MCF 10A (cell line): Measurements from ENCODE around the gene SIRT7. TPM values are rescaled to one million over a fixed set of nuclear protein-coding genes. Genes with fewer than 3 reads are reported as not detected.

Experiments
- BruUV-seq: library from RNA; stranded (reverse); fragments of 400-500 nt; replicated peaks from 2 replicates; lab custom pipeline; 2021; lab: Mats Ljungman, UMichigan
- CTCF ChIA-PET: fragments of 300-600 bp; sonication (Branson Sonifier 250); formaldehyde crosslinking; extraction: SDS; loops from one replicate; lab custom pipeline; 2021; ENCODE audit warnings: antibody characterized with exemption, inconsistent platforms; lab: Yijun Ruan, JAX
- POLR2A ChIA-PET: fragments of 300-600, 350-650 bp; sonication (Branson Sonifier 250); formaldehyde crosslinking; extraction: SDS; loops from one replicate; lab custom pipeline; 2020; ENCODE audit warnings: antibody characterized with exemption, inconsistent platforms; lab: Yijun Ruan, JAX
- DNase-seq: peaks from one replicate; pipeline ENCODE4 v3.0.0-alpha.2; 2018; ENCODE audit not compliant: unreplicated experiment
- H3K27ac Mint-ChIP-seq: one replicate; pipeline ENCODE4 v1.8.0; 2022; ENCODE audit warnings: mild to moderate bottlenecking, low read depth, mixed read lengths; ENCODE audit not compliant: unreplicated experiment
- H3K27me3 Mint-ChIP-seq: one replicate; pipeline ENCODE4 v1.8.0; 2022; ENCODE audit warnings: mixed read lengths; ENCODE audit not compliant: insufficient read depth, unreplicated experiment
- H3K36me3 Mint-ChIP-seq: one replicate; pipeline ENCODE4 v1.8.0; 2022; ENCODE audit warnings: mild to moderate bottlenecking, moderate library complexity, mixed read lengths; ENCODE audit not compliant: insufficient read depth, unreplicated experiment
- H3K4me1 Mint-ChIP-seq: one replicate; pipeline ENCODE4 v1.8.0; 2022; ENCODE audit warnings: mixed read lengths; ENCODE audit not compliant: insufficient read depth, unreplicated experiment
- H3K4me3 Mint-ChIP-seq: one replicate; pipeline ENCODE4 v1.8.0; 2022; ENCODE audit warnings: mild to moderate bottlenecking, moderate library complexity, mixed read lengths; ENCODE audit not compliant: unreplicated experiment
- H3K9me3 Mint-ChIP-seq: one replicate; pipeline ENCODE4 v1.8.0; 2022; ENCODE audit warnings: mixed read lengths; ENCODE audit not compliant: unreplicated experiment
- intact Hi-C: fragments of 100-400 bp; cut with micrococcal nuclease; formaldehyde crosslinking; loops from 2 replicates; pipeline ENCODE4 v1.14.1; 2022
- total RNA-seq: library from RNA; stranded (reverse); gene quantifications from 2 replicates; pipeline ENCODE4 v1.2.3, GENCODE V29; 2022
- TF ChIP-seq, protein P1 (sequence below): fragments of 200-600 bp; IDR thresholded peaks from one replicate; pipeline ENCODE4 v1.8.0; 2022; ENCODE audit warnings: antibody characterized with exemption, mild to moderate bottlenecking; ENCODE audit not compliant: unreplicated experiment

SIRT7 gene
- total RNA-seq, 1 experiment from 2014 or later, result 36.6 TPM

- TF ChIP-seq, protein P1, sequence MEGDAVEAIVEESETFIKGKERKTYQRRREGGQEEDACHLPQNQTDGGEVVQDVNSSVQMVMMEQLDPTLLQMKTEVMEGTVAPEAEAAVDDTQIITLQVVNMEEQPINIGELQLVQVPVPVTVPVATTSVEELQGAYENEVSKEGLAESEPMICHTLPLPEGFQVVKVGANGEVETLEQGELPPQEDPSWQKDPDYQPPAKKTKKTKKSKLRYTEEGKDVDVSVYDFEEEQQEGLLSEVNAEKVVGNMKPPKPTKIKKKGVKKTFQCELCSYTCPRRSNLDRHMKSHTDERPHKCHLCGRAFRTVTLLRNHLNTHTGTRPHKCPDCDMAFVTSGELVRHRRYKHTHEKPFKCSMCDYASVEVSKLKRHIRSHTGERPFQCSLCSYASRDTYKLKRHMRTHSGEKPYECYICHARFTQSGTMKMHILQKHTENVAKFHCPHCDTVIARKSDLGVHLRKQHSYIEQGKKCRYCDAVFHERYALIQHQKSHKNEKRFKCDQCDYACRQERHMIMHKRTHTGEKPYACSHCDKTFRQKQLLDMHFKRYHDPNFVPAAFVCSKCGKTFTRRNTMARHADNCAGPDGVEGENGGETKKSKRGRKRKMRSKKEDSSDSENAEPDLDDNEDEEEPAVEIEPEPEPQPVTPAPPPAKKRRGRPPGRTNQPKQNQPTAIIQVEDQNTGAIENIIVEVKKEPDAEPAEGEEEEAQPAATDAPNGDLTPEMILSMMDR, result no peak
- BruUV-seq, result no TSS peak
- no peak for DNase-seq
- Mint-ChIP-seq H3K4me1 (peaks cover 26% of the 10 kb centered on the region), H3K36me3 (peaks cover 67% of the 10 kb centered on the region), H3K27me3 (no peaks in the 10 kb centered on the region), H3K27ac (no peak overlapping the region), H3K9me3 (no peaks in the 10 kb centered on the region), H3K4me3 (no peak overlapping the region)
- ChIA-PET CTCF (no interaction called here), POLR2A (no interaction called here)
- intact Hi-C loops, result no loop called here
These were observed 29.6 kb downstream of the SIRT7 start for GRCh38 chr17:81888105-81888987.

DNA sequence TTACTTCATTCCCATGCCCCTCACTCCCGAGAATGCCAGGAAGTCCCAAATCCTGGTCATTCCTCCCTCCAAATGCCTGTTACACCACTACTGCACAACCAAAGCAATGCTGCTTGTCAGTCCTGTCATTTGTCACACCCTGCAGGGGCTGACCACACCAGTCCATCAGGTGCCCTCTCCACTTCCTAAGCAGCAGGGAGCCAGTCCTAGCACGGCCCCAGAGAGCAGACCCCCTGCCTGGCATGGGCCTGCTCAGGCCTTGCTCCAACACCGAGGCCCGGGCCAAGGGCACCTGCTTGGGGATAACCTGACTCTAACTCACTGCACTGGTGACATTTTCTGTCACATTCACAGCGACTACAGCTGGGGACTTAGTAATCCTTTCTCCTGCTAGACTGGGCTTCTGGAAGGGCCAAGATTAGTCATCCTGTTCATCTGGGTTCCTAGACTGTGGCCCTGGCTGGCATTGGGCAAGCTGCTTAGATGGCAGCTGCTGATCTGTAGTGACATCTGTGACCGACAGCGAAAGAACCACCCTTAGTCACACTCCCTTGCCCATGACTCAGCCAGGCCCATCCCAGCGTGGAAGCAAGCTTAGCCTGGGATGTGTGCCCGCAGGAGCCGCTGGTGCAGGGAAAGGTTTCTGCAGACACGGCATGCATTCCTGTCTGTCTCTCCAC is 32.0 kb downstream of the SIRT7 start:
- H3K36me3 Mint-ChIP-seq, result peaks cover 77% of the 10 kb centered on the region
- H3K27ac Mint-ChIP-seq, result peak overlapping the region; percentile 67
- TF ChIP-seq, protein P1, result no peak
- H3K27me3 Mint-ChIP-seq, result no peaks in the 10 kb centered on the region
- CTCF ChIA-PET, result interaction anchor here (2.0 kb wide), 1 partner anchor 14 kb away, joined by 6 read pairs; no protein-coding TSS in a partner anchor
- intact Hi-C loops, result no loop called here
- POLR2A ChIA-PET, result interaction anchor here (0.6 to 3.0 kb wide), 14 partner anchors 10 to 201 kb away, joined by 3 to 21 read pairs (median 6); partner anchors contain the start of genes ARHGDIA and P4HB
- peaks cover 26% of the 10 kb centered on the region for H3K4me1 Mint-ChIP-seq
- H3K4me3 Mint-ChIP-seq, result peak overlapping the region; percentile 28
- BruUV-seq, result no TSS peak
- H3K9me3 Mint-ChIP-seq, result no peaks in the 10 kb centered on the region
- peak; percentile 84 for DNase-seq

DNA sequence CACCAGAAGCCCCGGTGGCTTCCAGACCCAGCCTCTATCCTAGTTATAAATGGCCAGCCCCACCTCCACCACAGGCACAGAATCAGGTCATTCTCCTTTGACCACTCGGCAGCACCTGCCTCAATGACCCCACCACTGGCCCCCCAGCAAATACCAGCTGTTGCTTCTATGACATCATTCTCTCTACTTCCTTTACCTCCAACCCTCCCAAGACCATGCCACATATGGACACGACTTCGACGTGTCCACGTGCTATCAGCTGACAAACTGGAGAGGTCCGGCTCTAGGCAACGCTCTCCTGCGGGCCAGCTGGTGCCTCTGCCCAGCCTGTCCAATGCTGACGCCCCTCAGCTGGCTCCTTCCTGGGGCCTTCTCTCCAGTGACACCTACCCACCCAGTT is 32.5 kb downstream of the SIRT7 start:
- TF ChIP-seq, protein P1, result no peak
- Mint-ChIP-seq H3K9me3 (no peaks in the 10 kb centered on the region), H3K27ac (peak overlapping the region; percentile 67), H3K36me3 (peaks cover 79% of the 10 kb centered on the region), H3K27me3 (no peaks in the 10 kb centered on the region), H3K4me1 (peaks cover 26% of the 10 kb centered on the region), H3K4me3 (no peak overlapping the region)
- CTCF ChIA-PET, result interaction anchor here (2.0 kb wide), 1 partner anchor 14 kb away, joined by 6 read pairs; no protein-coding TSS in a partner anchor
- intact Hi-C loops, result no loop called here
- no peak for DNase-seq
- POLR2A ChIA-PET, result interaction anchor here (0.6 to 3.0 kb wide), 9 partner anchors 13 to 200 kb away, joined by 3 to 21 read pairs (median 8); partner anchors contain the start of genes ARHGDIA and P4HB
- BruUV-seq, result no TSS peak

- H3K4me3 Mint-ChIP-seq, result no peak overlapping the region
- H3K36me3 Mint-ChIP-seq, result peaks cover 83% of the 10 kb centered on the region
- H3K9me3 Mint-ChIP-seq, result no peaks in the 10 kb centered on the region
- peaks cover 26% of the 10 kb centered on the region for H3K4me1 Mint-ChIP-seq
- no TSS peak for BruUV-seq
- CTCF ChIA-PET, result interaction anchor here (0.6 to 2.0 kb wide), 2 partner anchors 12 to 13 kb away, joined by 3 to 6 read pairs; no protein-coding TSS in a partner anchor
- POLR2A ChIA-PET, result interaction anchor here (0.6 to 3.3 kb wide), 8 partner anchors 13 to 183 kb away, joined by 3 to 21 read pairs (median 6); partner anchors contain the start of genes ARHGDIA and P4HB
- H3K27ac Mint-ChIP-seq, result peak overlapping the region; percentile 43
- no peak for DNase-seq
- intact Hi-C loops, result no loop called here
- no peaks in the 10 kb centered on the region for H3K27me3 Mint-ChIP-seq
- TF ChIP-seq, protein P1, result no peak
These were observed 33.0 kb downstream of the SIRT7 start for GRCh38 chr17:81884968-81885367.
